Adrenal gland (tissue), 12 donors: ENCODE measurements around the gene VIPR2. TPM values are rescaled to one million over a fixed set of nuclear protein-coding genes. Genes with fewer than 3 reads are reported as not detected.

Source experiments
- DNase-seq, 7 donors: peaks; one replicate each; pipeline ENCODE4 v3.0.0-alpha.2; 2019 to 2020
- H3K27ac ChIP-seq, 5 donors: fragments of 200-600 bp; sonication (generic) in 4 of 5; 1 replicate in 3 of 5; 2 replicates in 2 of 5; pipeline versions ENCODE4 v1.5.1 to v1.8.0; 2016 to 2020; ENCODE audit warnings: mild to moderate bottlenecking in 1 of 5
- H3K27me3 ChIP-seq: fragments of 200-600 bp; 2 replicates; pipeline ENCODE4 v1.8.0; 2021
- H3K36me3 ChIP-seq, 2 donors: fragments of 200-600 bp; replicated peaks in 1 of 2; 1 replicate in 1 of 2; 2 replicates in 1 of 2; pipeline versions ENCODE4 v1.5.1 to v1.8.0; 2018 to 2022
- H3K4me1 ChIP-seq, 2 donors: fragments of 200-600 bp; replicated peaks in 1 of 2; 1 replicate in 1 of 2; 2 replicates in 1 of 2; pipeline versions ENCODE4 v1.5.1 to v1.8.0; 2018 to 2021
- H3K4me3 ChIP-seq, 4 donors: fragments of 200-600 bp; sonication (generic) in 3 of 4; one replicate each; pipeline ENCODE4 v1.5.1; 2016 to 2018
- H3K9me3 ChIP-seq, 3 donors: fragments of 200-600 bp; sonication (generic) in 1 of 3; replicated peaks in 1 of 3; 1 replicate in 2 of 3; 2 replicates in 1 of 3; pipeline versions ENCODE4 v1.5.1 to v1.8.0; 2016 to 2021
- POLR2A ChIP-seq, 2 donors: fragments of 450-650 bp; IDR thresholded peaks; one replicate each; pipeline ENCODE4 v1.6.1; 2017; ENCODE audit warnings: antibody characterized with exemption in 2 of 2, mild to moderate bottlenecking in 2 of 2, moderate library complexity in 1 of 2
- WGBS, 4 donors: extraction: QIAGEN DNeasy Blood & Tissue Kit in 2 of 4; methylation state at CpG; one replicate each; pipeline versions ENCODE4 v1.1.5 to v1.1.7; 2013 to 2017; 5-methylcytosine and 5-hydroxymethylcytosine counted together
- intact Hi-C, 2 donors: fragments of 100-400 bp; cut with DNase I; formaldehyde crosslinking; loops; one replicate each; pipeline versions ENCODE4 v1.14.1 to v1.15.0; 2022 to 2023
- polyA plus RNA-seq, 3 donors: library from polyadenylated mRNA; stranded (reverse); fragments of 200-250 nt in 2 of 3; fragments of 350-450 nt in 1 of 3; fragmentation: Illumina TruSeq in 1 of 3; extraction: RNeasy Lipid Tissue Mini Kit (QIAGEN cat#74804) in 1 of 3; gene quantifications; one replicate each; pipeline ENCODE4 v1.2.3, GENCODE V29; 2013 to 2014
- total RNA-seq, 9 donors: library from RNA; depleted of rRNA in 4 of 9; stranded (reverse); fragments of >200 nt in 4 of 9; fragments of 120-200 nt in 1 of 9; fragmentation: NEBNext Ultra II Directional in 1 of 9; extraction: Animal tissue kit (Norgen Biotek cat#: 25700) in 1 of 9; gene quantifications; one replicate each; pipeline versions ENCODE4 v1.1.0 to v1.2.4, GENCODE V29; 2013 to 2023
- TF ChIP-seq, protein P1 (sequence below), 6 experiments: fragments of 450-650 bp in 4 of 6; fragments of 200-600 bp in 2 of 6; sonication (generic) in 1 of 6; IDR thresholded peaks; 1 replicate in 5 of 6; 2 replicates in 1 of 6; pipeline versions ENCODE4 v1.5.1 to v1.8.0; 2016 to 2021; ENCODE audit warnings: antibody characterized with exemption in 6 of 6, mild to moderate bottlenecking in 2 of 6, moderate library complexity in 1 of 6
- donor health status: healthy with polysubstance abuse.
- donor health status: Bipolar disorder and iron deficiency.
- donor health status: DM: yes; HTN: yes; CAD: no.
- donor health status: DM: no; HTN: no; CAD: no.
- donor health status: DM: no; HTN: no; CAD: no.
- donor health status: DM: yes; HTN: yes; CAD: no.

VIPR2 gene
- total and polyA plus RNA-seq, 12 donors = 0.06 to 3.8 (median 0.80) TPM

DNA sequence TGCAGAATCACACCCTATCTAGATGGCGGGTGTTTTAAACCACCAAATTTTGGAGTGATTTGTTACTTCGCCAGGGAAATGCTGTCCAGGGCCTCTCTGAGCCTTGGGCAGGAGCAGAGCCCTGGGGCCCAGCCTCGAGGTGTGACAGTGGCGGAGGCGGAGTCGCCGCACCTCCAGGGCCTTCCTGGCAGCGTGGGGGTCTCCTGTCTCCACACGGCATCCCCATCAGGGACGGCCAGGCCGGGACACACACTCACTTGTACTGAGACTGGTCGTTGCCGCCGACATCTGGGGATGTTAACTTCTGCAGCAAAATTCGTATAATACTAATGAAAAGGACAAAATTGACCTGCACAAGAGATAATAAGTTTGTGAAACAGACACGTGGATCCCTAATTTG lies 110.7 kb downstream of the VIPR2 start:
- WGBS, 4 donors = 78 to 87% (median 84%) methylated on average over 15 to 16 of the region's 16 CpGs
- Histone ChIP-seq H3K4me1 (peaks cover 0 to 13% of the 10 kb centered on the region in 2 donors), H3K4me3 (no peak overlapping the region), H3K27me3 (no peaks in the 10 kb centered on the region), H3K27ac (no peak overlapping the region), H3K9me3 (no peaks in the 10 kb centered on the region), H3K36me3 (no peaks in the 10 kb centered on the region)
- TF ChIP-seq, protein P1, sequence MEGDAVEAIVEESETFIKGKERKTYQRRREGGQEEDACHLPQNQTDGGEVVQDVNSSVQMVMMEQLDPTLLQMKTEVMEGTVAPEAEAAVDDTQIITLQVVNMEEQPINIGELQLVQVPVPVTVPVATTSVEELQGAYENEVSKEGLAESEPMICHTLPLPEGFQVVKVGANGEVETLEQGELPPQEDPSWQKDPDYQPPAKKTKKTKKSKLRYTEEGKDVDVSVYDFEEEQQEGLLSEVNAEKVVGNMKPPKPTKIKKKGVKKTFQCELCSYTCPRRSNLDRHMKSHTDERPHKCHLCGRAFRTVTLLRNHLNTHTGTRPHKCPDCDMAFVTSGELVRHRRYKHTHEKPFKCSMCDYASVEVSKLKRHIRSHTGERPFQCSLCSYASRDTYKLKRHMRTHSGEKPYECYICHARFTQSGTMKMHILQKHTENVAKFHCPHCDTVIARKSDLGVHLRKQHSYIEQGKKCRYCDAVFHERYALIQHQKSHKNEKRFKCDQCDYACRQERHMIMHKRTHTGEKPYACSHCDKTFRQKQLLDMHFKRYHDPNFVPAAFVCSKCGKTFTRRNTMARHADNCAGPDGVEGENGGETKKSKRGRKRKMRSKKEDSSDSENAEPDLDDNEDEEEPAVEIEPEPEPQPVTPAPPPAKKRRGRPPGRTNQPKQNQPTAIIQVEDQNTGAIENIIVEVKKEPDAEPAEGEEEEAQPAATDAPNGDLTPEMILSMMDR (IDR thresholded peaks at IDR 0.05) = no peak
- TF ChIP-seq POLR2A (IDR thresholded peaks at IDR 0.05) = no peak
- intact Hi-C loops = no loop called here
- peak in 3 of 7 donors; percentile 5 to 29 (median 7) for DNase-seq

DNA sequence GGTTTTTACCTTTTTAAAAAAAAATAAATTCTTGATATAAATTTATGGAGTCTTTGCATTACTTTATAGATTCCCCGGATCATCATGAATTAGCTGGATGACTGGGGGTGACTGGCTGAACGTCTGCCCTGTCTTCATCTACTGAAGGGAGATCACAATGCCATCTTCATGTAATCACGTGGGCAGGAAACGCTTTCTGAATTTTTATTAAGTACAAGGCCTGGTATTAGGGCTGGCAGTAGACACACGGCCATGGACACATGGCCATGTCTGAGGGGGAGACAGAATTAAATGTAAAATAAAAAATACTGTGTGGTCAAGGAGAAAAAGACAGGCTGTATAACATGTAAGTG lies 111.2 kb downstream of the VIPR2 start:
- TF ChIP-seq, protein P1 (IDR thresholded peaks at IDR 0.05) = no peak
- TF ChIP-seq POLR2A (IDR thresholded peaks at IDR 0.05) = no peak
- peaks cover 0 to 13% of the 10 kb centered on the region in 2 donors for H3K4me1 ChIP-seq

DNA sequence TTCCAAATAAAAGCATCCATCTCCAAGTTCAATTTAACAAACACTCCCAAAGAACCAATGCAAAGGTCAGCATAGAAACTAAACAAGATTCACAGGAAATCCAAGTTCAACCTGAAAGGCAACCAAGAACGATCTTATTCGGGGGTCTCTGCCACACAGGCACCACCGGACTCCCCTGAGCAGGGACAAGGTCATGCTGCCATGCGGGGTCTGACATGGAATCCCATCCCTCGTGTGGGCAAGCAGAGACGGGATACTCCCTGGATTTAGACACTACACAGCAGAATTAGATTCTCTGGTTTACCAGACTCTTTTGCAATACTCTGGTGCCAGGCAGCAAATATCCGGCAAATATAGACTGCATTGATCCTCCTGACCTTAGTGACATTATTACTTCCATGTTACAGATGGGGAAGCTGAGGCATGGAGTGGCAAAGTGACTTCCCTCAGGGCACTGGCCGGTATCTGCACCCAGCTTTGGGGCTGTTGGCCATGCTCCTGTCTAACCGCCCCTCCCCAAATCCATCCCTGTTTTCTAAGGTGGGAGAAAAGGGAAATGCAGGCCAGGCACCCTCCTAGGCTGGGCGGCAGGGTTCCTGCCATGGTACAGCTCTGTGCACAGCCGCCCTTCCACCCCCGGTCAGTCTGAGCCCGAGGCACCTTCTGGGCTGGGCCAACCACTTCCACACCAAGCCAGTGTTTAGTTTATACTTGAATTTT lies 111.8 kb downstream of the VIPR2 start:
- no peak overlapping the region for H3K27ac ChIP-seq
- DNase-seq = peak in 3 of 7 donors; percentile 3 to 24 (median 6)
- H3K27me3 ChIP-seq = no peaks in the 10 kb centered on the region
- H3K4me3 ChIP-seq = no peak overlapping the region
- intact Hi-C loops = no loop called here
- peaks cover 0 to 13% of the 10 kb centered on the region in 2 donors for H3K4me1 ChIP-seq
- no peaks in the 10 kb centered on the region for H3K9me3 ChIP-seq
- no peaks in the 10 kb centered on the region for H3K36me3 ChIP-seq
- no peak for TF ChIP-seq POLR2A (IDR thresholded peaks at IDR 0.05)
- TF ChIP-seq, protein P1 (IDR thresholded peaks at IDR 0.05) = no peak
- WGBS, 4 donors = 85 to 98% (median 90%) methylated on average over 13 of the region's 13 CpGs

More for the DNA sequence above, 111.2 kb downstream of the VIPR2 start:
- Histone ChIP-seq H3K9me3 (no peaks in the 10 kb centered on the region), H3K27me3 (no peaks in the 10 kb centered on the region), H3K36me3 (no peaks in the 10 kb centered on the region), H3K4me3 (no peak overlapping the region), H3K27ac (no peak overlapping the region)
- whole genome bisulfite sequencing, 4 donors = 89 to 90% (median 90%) methylated on average over 5 of the region's 5 CpGs
- intact Hi-C loops = no loop called here
- peak in 1 of 7 donors; percentile 1 for DNase-seq

DNA sequence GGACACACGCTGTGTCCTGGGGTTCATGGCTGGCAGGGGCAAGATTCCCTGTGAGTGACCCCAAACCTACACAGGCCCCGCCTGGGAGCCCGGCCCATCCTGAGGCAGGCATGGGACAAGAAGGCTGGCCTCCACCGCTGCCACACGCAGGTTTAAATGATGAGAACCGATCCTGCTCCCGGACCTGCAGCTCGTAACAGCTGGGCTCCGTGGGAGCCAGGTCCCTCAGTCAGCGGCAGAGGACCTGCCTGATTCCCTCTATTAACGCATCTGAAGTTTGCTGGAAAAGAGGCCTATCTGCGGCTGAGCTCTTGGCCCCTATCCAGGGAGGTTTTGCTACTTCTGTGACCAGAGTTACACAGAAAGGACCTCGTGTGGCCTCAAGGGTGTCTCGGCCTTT lies 112.3 kb downstream of the VIPR2 start:
- no peak overlapping the region for H3K27ac ChIP-seq
- H3K4me1 ChIP-seq = peaks cover 0 to 13% of the 10 kb centered on the region in 2 donors
- H3K9me3 ChIP-seq = no peaks in the 10 kb centered on the region
- no peak overlapping the region for H3K4me3 ChIP-seq
- no peaks in the 10 kb centered on the region for H3K36me3 ChIP-seq
- peak in 3 of 7 donors; percentile 14 to 53 (median 31) for DNase-seq
- TF ChIP-seq, protein P1 (IDR thresholded peaks at IDR 0.05) = no peak
- no peak for TF ChIP-seq POLR2A (IDR thresholded peaks at IDR 0.05)
- intact Hi-C loops = no loop called here
- 76 to 98% (median 86%) methylated on average over 6 to 14 of the region's 14 CpGs for WGBS, 4 donors
- no peaks in the 10 kb centered on the region for H3K27me3 ChIP-seq
